ENCODE data around the gene PER1.

Gene PER1

GRCh38 chr17:8140065-8141029 is 11.9 kb downstream of the PER1 start:
- DNase-seq (ENCODE audit: low read depth in 2 of 2), result no peak

GRCh38 chr17:8138672-8139371 is 13.4 kb downstream of the PER1 start:
- DNase-seq (ENCODE audit: low read depth in 2 of 2), result peak; percentile 96

- no peak for DNase-seq (ENCODE audit: low read depth in 2 of 2)
Measured at GRCh38 chr17:8138374-8138671, 13.9 kb downstream of the PER1 start.

GRCh38 chr17:8137645-8138373 is 14.4 kb downstream of the PER1 start:
- DNase-seq (ENCODE audit: low read depth in 2 of 2), result no peak

GRCh38 chr17:8133941-8134340 is 18.3 kb downstream of the PER1 start:
- no peak for DNase-seq (ENCODE audit: low read depth in 2 of 2)

GRCh38 chr17:8133399-8133798 is 18.8 kb downstream of the PER1 start:
- no peak for DNase-seq (ENCODE audit: low read depth in 2 of 2)

- DNase-seq (ENCODE audit: low read depth in 2 of 2), result no peak
Measured at GRCh38 chr17:8131844-8132441, 20.3 kb downstream of the PER1 start.

- no peak for DNase-seq (ENCODE audit: low read depth in 2 of 2)
Measured at GRCh38 chr17:8128125-8128784, 23.9 kb downstream of the PER1 start.

GRCh38 chr17:8126491-8127066 is 25.6 kb downstream of the PER1 start:
- DNase-seq (ENCODE audit: low read depth in 2 of 2), result peak in 1 of 2 donors; percentile 58

GRCh38 chr17:8125947-8126490 is 26.2 kb downstream of the PER1 start:
- DNase-seq (ENCODE audit: low read depth in 2 of 2), result peak in 1 of 2 donors; percentile 20

- peak; percentile 85 to 97 for DNase-seq (ENCODE audit: low read depth in 2 of 2)
Measured at GRCh38 chr17:8125154-8125946, 26.9 kb downstream of the PER1 start.

GRCh38 chr17:8124350-8125153 is 27.7 kb downstream of the PER1 start:
- no peak for DNase-seq (ENCODE audit: low read depth in 2 of 2)

- peak in 1 of 2 donors; percentile 16 for DNase-seq (ENCODE audit: low read depth in 2 of 2)
Measured at GRCh38 chr17:8123695-8124349, 28.4 kb downstream of the PER1 start, which contains the start of gene HES7. HES7 (minus strand) TSS chr17:8124106; CDS start chr17:8124084, 22 bp downstream.

- DNase-seq (ENCODE audit: low read depth in 2 of 2), result peak in 1 of 2 donors; percentile 43
Measured at GRCh38 chr17:8122924-8123694, 29.1 kb downstream of the PER1 start.

GRCh38 chr17:8122422-8122923 is 29.7 kb downstream of the PER1 start:
- DNase-seq (ENCODE audit: low read depth in 2 of 2), result peak in 1 of 2 donors; percentile 16

GRCh38 chr17:8121681-8122421 is 30.4 kb downstream of the PER1 start:
- DNase-seq (ENCODE audit: low read depth in 2 of 2), result peak in 1 of 2 donors; percentile 47

GRCh38 chr17:8121407-8121680 is 30.9 kb downstream of the PER1 start:
- no peak for DNase-seq (ENCODE audit: low read depth in 2 of 2)

Measured in stimulated activated CD4-positive, alpha-beta T cell treated with anti-CD3 and anti-CD28 coated beads, Interleukin-1b, Interleukin-23, amount 100 ng/mL, for 4 hours (primary cell).